ENCODE data around the gene HSD17B1.

- TF ChIP-seq CTCF (IDR thresholded peaks at IDR 0.05; ENCODE audit: insufficient read depth, low read depth, low read length) (no peak), EZH2 (IDR thresholded peaks at IDR 0.05; ENCODE audit: insufficient read depth, low read length) (no peak)
Observed at GRCh38 chr17:42603318-42603717, 50.6 kb downstream of the HSD17B1 start.

All from astrocyte (in vitro differentiated cells and primary cell).